Prostate gland (tissue), 2 donors: ENCODE data around the gene PCDHA10. TPM values are rescaled to one million over a fixed set of nuclear protein-coding genes. Genes with fewer than 3 reads are reported as not detected.
A peak's percentile ranks its signal among the peaks of the same experiment; 100 is the strongest.

Experiments
- DNase-seq: peaks from one replicate; pipeline ENCODE4 v3.0.0-alpha.2; 2019; ENCODE audit warnings: low spot score
- H3K27ac ChIP-seq, 2 donors: fragments of 200-600 bp; sonication (generic); 2 replicates each; pipeline ENCODE4 v1.5.1; 2017 to 2019
- H3K27me3 ChIP-seq: fragments of 200-600 bp; sonication (generic); replicated peaks from 2 replicates; pipeline ENCODE4 v1.5.1; 2019; ENCODE audit not compliant: insufficient read depth
- H3K36me3 ChIP-seq, 2 donors: fragments of 200-600 bp; sonication (generic); 1 replicate in 1 of 2; 2 replicates in 1 of 2; pipeline versions ENCODE4 v1.5.1 to v1.8.1; 2017 to 2019
- H3K4me1 ChIP-seq: fragments of 200-600 bp; sonication (generic); replicated peaks from 2 replicates; pipeline ENCODE4 v1.5.1; 2019
- H3K4me3 ChIP-seq, 2 donors: fragments of 200-600 bp; sonication (generic); 2 replicates each; pipeline ENCODE4 v1.5.1; 2017 to 2019
- H3K9me3 ChIP-seq: fragments of 200-600 bp; sonication (generic); 2 replicates; pipeline ENCODE4 v1.5.1; 2017
- POLR2A ChIP-seq: fragments of 450-650 bp; IDR thresholded peaks from one replicate; pipeline ENCODE4 v1.6.1; 2016; ENCODE audit warnings: antibody characterized with exemption, mild to moderate bottlenecking
- POLR2AphosphoS5 ChIP-seq: sonication (generic); formaldehyde crosslinking; IDR thresholded peaks from one replicate; pipeline ENCODE4 v1.6.1; 2017; ENCODE audit warnings: antibody characterized with exemption
- WGBS: methylation state at CpG from one replicate; pipeline ENCODE4 v1.1.5; 2018; 5-methylcytosine and 5-hydroxymethylcytosine counted together
- intact Hi-C: fragments of 100-400 bp; cut with DNase I; formaldehyde crosslinking; loops from one replicate; pipeline ENCODE4 v1.14.2; 2022
- total RNA-seq, 2 donors: library from RNA; depleted of rRNA; stranded (reverse); fragments of >200 nt; gene quantifications; one replicate each; pipeline ENCODE4 v1.1.0, GENCODE V29; 2016
- TF ChIP-seq, protein P1 (sequence below), 4 experiments: fragments of 200-600 bp in 2 of 4; fragments of 450-650 bp in 2 of 4; sonication (generic) in 2 of 4; IDR thresholded peaks; 1 replicate in 3 of 4; 2 replicates in 1 of 4; pipeline ENCODE4 v1.5.1; 2016 to 2019; ENCODE audit warnings: antibody characterized with exemption in 4 of 4, mild to moderate bottlenecking in 2 of 4, moderate library complexity in 2 of 4

The PCDHA10 gene
- total RNA-seq, 2 donors from 2014 or later: 1.0 to 2.2 TPM

DNA sequence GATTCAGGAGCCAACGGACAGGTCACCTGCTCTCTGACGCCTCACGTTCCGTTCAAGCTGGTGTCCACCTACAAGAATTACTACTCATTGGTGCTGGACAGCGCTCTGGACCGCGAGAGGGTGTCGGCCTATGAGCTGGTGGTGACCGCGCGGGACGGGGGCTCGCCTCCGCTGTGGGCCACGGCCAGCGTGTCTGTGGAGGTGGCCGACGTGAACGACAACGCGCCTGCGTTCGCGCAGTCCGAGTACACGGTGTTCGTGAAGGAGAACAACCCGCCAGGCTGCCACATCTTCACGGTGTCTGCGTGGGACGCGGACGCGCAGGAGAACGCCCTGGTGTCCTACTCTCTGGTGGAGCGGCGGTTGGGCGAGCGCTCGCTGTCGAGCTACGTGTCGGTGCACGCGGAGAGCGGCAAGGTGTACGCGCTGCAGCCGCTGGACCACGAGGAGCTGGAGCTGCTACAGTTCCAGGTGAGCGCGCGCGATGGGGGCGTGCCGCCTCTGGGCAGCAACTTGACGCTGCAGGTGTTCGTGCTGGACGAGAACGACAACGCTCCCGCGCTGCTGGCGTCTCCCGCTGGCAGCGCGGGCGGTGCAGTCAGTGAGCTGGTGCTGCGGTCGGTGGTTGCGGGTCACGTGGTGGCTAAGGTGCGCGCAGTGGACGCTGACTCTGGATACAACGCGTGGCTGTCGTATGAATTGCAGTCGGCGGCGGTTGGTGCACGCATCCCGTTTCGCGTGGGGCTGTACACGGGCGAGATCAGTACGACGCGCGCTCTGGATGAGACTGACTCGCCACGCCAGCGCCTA, 1.7 kb downstream of the PCDHA10 start:
- no peak for DNase-seq
- Histone ChIP-seq H3K27me3 (no peaks in the 10 kb centered on the region), H3K4me3 (no peak overlapping the region), H3K36me3 (no peaks in the 10 kb centered on the region), H3K9me3 (no peaks in the 10 kb centered on the region), H3K4me1 (no peaks in the 10 kb centered on the region), H3K27ac (no peak overlapping the region)
- TF ChIP-seq POLR2AphosphoS5 (no peak), POLR2A (no peak)
- TF ChIP-seq, protein P1, sequence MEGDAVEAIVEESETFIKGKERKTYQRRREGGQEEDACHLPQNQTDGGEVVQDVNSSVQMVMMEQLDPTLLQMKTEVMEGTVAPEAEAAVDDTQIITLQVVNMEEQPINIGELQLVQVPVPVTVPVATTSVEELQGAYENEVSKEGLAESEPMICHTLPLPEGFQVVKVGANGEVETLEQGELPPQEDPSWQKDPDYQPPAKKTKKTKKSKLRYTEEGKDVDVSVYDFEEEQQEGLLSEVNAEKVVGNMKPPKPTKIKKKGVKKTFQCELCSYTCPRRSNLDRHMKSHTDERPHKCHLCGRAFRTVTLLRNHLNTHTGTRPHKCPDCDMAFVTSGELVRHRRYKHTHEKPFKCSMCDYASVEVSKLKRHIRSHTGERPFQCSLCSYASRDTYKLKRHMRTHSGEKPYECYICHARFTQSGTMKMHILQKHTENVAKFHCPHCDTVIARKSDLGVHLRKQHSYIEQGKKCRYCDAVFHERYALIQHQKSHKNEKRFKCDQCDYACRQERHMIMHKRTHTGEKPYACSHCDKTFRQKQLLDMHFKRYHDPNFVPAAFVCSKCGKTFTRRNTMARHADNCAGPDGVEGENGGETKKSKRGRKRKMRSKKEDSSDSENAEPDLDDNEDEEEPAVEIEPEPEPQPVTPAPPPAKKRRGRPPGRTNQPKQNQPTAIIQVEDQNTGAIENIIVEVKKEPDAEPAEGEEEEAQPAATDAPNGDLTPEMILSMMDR (IDR thresholded peaks at IDR 0.05): no peak
- 53% methylated on average over 69 of the region's 94 CpGs for WGBS
- intact Hi-C loops: loop anchor here (10.0 kb wide), 1 partner anchor 187 kb away; no protein-coding TSS in a partner anchor

DNA sequence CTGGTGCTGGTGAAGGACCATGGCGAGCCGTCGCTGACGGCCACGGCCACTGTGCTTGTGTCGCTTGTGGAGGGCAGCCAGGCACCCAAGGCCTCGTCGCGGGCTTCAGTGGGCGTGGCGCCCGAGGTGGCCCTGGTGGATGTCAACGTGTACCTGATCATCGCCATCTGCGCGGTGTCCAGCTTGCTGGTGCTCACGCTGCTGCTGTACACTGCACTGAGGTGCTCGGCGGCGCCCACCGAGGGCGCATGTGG, 2.2 kb downstream of the PCDHA10 start:
- intact Hi-C loops: loop anchor here (10.0 kb wide), 1 partner anchor 187 kb away; no protein-coding TSS in a partner anchor
- no peak overlapping the region for H3K27ac ChIP-seq
- H3K4me3 ChIP-seq: no peak overlapping the region
- H3K4me1 ChIP-seq: no peaks in the 10 kb centered on the region
- H3K36me3 ChIP-seq: no peaks in the 10 kb centered on the region
- 55% methylated on average over 14 of the region's 22 CpGs for WGBS
- TF ChIP-seq POLR2A (no peak), POLR2AphosphoS5 (no peak)
- TF ChIP-seq, protein P1 (IDR thresholded peaks at IDR 0.05): no peak
- no peaks in the 10 kb centered on the region for H3K9me3 ChIP-seq
- DNase-seq: no peak
- no peaks in the 10 kb centered on the region for H3K27me3 ChIP-seq

DNA sequence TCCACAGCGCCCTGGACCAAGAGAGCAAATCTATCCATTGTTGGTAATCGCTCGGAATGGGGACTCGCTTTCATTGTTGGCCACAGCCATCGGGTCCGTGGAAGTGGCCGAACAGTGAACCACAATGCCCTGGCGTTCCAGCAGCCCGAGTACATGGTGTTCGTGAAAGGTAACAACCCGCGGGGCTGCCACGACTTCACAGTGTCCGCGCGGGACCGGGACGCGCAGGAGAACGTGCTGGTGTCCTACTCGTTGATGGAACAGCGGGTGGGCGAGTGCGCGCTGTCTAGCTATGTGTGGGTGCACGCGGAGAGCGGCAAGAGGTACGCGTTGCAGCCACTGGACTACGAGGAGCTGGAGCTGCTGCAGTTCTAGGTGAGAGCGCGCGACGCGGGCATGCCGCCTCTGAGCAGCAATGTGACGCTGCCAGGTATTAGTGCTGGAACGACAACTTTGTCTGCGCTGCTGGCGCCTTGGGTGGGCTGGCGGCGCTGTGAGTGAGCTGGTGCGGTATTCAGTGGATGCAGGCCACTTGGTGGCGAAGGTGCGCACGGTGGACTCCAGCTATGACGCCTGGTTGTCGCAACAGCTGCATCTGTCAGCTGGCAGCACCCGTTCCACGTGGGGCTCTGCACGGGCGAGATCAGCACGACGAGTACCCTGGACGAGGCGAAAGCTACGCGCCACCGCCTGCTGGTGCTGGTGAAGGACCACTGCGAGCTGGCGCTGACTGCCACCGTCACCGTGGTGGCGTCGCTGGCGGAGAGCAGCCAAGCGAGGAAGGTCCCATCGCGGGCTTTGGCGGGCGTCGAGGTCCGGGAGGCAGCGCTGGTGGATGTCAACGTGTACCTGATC, 7.0 kb downstream of the PCDHA10 start:
- no peak for DNase-seq
- WGBS: 38% methylated on average over 76 of the region's 76 CpGs
- TF ChIP-seq, protein P1 (IDR thresholded peaks at IDR 0.05): no peak
- TF ChIP-seq POLR2A: no peak
- TF ChIP-seq POLR2AphosphoS5: no peak
- Histone ChIP-seq H3K4me1 (no peaks in the 10 kb centered on the region), H3K36me3 (no peaks in the 10 kb centered on the region), H3K27me3 (no peaks in the 10 kb centered on the region), H3K4me3 (no peak overlapping the region), H3K27ac (no peak overlapping the region), H3K9me3 (no peaks in the 10 kb centered on the region)
- intact Hi-C loops: no loop called here

DNA sequence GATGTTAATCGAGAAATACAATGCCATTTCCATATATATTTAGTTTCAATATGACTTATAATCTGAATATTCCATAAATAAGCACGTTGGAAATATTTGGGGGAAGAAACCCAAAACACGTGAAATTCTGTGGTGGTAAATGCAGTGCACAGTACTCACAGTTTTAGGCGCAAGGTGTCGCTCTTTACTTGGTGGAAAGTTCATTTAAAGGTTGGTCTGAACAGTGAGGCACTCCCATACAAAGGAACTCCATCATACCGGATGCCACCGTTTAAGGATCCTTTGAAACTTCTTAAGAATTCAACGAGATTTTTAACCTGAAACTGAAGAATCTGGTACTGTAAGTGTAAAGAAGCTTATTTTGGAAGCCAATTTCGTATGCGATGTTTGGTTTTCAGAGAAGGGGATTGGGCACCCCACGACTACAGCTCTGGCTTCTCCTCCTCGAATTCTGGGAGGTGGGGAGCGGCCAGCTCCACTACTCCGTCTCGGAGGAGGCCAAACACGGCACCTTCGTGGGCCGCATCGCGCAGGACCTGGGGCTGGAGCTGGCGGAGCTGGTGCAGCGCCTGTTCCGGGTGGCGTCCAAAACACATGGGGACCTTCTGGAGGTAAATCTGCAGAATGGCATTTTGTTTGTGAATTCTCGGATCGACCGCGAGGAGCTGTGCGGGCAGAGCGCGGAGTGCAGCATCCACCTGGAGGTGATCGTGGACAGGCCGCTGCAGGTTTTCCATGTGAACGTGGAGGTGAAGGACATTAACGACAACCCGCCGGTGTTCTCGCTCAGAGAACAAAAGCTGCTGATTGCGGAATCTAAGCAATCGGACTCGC, 13.2 kb downstream of the PCDHA10 start, which contains the start of gene PCDHA11:
TSS of gene PCDHA11 (plus strand) at position 237 of the 834 bp plus-strand sequence. CDS start at position 384, 147 bp downstream.
- peak within 1 kb of the TSS in 1 of 2 donors; percentile 2 for H3K4me3 ChIP-seq
- intact Hi-C loops: no loop called here
- H3K4me1 ChIP-seq: no peaks in the 10 kb centered on the region
- no peak for TF ChIP-seq POLR2A
- TF ChIP-seq, protein P1 (IDR thresholded peaks at IDR 0.05): peak in 1 of 4 experiments; percentile 15
- no peaks in the 10 kb centered on the region for H3K27me3 ChIP-seq
- 14% methylated on average over 41 of the region's 41 CpGs for WGBS
- H3K27ac ChIP-seq: no peak within 1 kb of the TSS
- H3K36me3 ChIP-seq: no peaks in the 10 kb centered on the region
- H3K9me3 ChIP-seq: no peaks in the 10 kb centered on the region
- no peak for DNase-seq
